ENCODE data around the gene RAB11FIP3. TPM values are rescaled to one million over a fixed set of nuclear protein-coding genes. Genes with fewer than 3 reads are reported as not detected.
A peak's percentile ranks its signal among the peaks of the same experiment; 100 is the strongest.

Gene RAB11FIP3
- total RNA-seq, 1 experiment from 2014 or later: 37.1 TPM

GRCh38 chr16:441447-441846 lies 16.0 kb downstream of the RAB11FIP3 start:
- Histone ChIP-seq H3K4ac (ENCODE audit: low read depth, low read length) (no peak overlapping the region), H2BK20ac (ENCODE audit: low read depth, low read length, poor library complexity, severe bottlenecking) (no peak overlapping the region), H3K23ac (ENCODE audit: insufficient read length, low read depth, low read length) (no peak overlapping the region), H3K27me3 (ENCODE audit: insufficient read depth, low read length) (no peaks in the 10 kb centered on the region), H3K23me2 (ENCODE audit: insufficient read length, low read depth, low read length, poor library complexity, severe bottlenecking) (no peaks in the 10 kb centered on the region), H3K27ac (ENCODE audit: insufficient read length, low read depth, low read length) (no peak overlapping the region), H4K5ac (ENCODE audit: insufficient read length, low read depth, low read length) (no peak overlapping the region), H3K9ac (ENCODE audit: extremely low read depth, insufficient read length, low read length) (no peak overlapping the region), H3T11ph (ENCODE audit: low read length) (no peak overlapping the region), H4K20me1 (ENCODE audit: control insufficient read depth, insufficient read depth, insufficient read length) (no peaks in the 10 kb centered on the region), H3K79me1 (ENCODE audit: insufficient read depth, low read depth, low read length, poor library complexity, severe bottlenecking) (no peaks in the 10 kb centered on the region), H3K4me2 (ENCODE audit: insufficient read depth, insufficient read length, low read length) (no peak overlapping the region), H4K91ac (ENCODE audit: insufficient read length, low read depth, low read length) (no peak overlapping the region), H3K18ac (ENCODE audit: insufficient read length, low read depth, low read length) (no peak overlapping the region), H2AK5ac (ENCODE audit: insufficient read length, low read length) (no peak overlapping the region), H3K56ac (ENCODE audit: insufficient read length, low read depth, low read length) (no peak overlapping the region), H3K9me3 (ENCODE audit: control insufficient read depth, low read depth, low read length) (no peaks in the 10 kb centered on the region), H4K8ac (replicated peaks; ENCODE audit: insufficient read length, low read depth, low read length) (no peak overlapping the region), H3K14ac (ENCODE audit: insufficient read depth, low read length) (no peak overlapping the region), H3K4me1 (ENCODE audit: insufficient read depth, low read length) (no peaks in the 10 kb centered on the region), H2BK5ac (ENCODE audit: insufficient read length, low read length) (no peak overlapping the region), H2BK120ac (ENCODE audit: low read depth, low read length, poor library complexity, severe bottlenecking) (no peak overlapping the region), H2BK12ac (ENCODE audit: insufficient read length, low read depth, low read length) (no peak overlapping the region), H3K79me2 (ENCODE audit: insufficient read depth, low read length) (no peaks in the 10 kb centered on the region), H2AFZ (ENCODE audit: low read length) (no peak overlapping the region), H2BK15ac (ENCODE audit: low read depth, low read length) (no peak overlapping the region)
- no peak overlapping the region for H3K4me3 Mint-ChIP-seq
- peaks cover 10 to 20% of the 10 kb centered on the region in 2 experiments; a peak in 3 of 4 replicates for H3K4me1 Mint-ChIP-seq
- no CpG with 5 or more reads among the region's 6 CpGs for WGBS (ENCODE audit: extremely low coverage, insufficient read length, low lambda C conversion rate)
- peak overlapping the region; percentile 67 to 91 (median 75); a peak in 5 of 7 replicates for H3K27ac Mint-ChIP-seq
- no peaks in the 10 kb centered on the region for H3K9me3 Mint-ChIP-seq
- TF ChIP-seq CTCF (conservative IDR thresholded peaks at IDR 0.05): no peak
- peaks cover 4 to 11% (median 11%) of the 10 kb centered on the region in 3 experiments; a peak in 5 of 7 replicates for H3K36me3 Mint-ChIP-seq (ENCODE audit: insufficient read depth in 1 of 3, low read depth in 3 of 3)
- no peak for DNase-seq
- no peaks in the 10 kb centered on the region for H3K27me3 Mint-ChIP-seq (ENCODE audit: low read depth)
